EL (cell line): Measurements from ENCODE around the gene HYDIN.
"Not testable (repeated sequence)": the region's sequence is repeated elsewhere in the genome, so short reads cannot be mapped to it uniquely, and the experiment has no call there.

Experiments
- DNase-seq: peaks from one replicate; pipeline ENCODE4 v3.0.0-alpha.2; 2016

Gene HYDIN

GRCh38 chr16:70822734-70823133, 407.8 kb downstream of the HYDIN start:
- DNase-seq = not testable (repeated sequence)

DNA sequence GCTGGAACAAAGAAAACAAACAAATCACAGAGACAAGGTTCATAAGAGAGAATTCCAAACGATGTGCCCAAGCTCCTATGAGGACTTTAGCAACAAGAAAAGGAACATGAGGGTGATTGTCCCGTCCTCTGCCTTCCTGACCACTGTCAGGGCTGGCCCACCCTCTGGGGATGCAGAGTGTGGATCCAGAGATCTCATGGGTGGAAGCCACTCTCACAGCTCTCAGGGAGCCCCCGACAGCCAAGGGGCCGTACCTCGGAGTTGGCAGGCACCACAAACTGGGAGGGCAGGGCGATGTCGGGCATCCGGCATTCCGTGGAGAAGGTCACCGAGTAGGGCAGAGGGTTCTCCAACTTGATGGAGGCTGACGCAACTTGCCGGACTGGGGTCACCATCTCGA, 412.4 kb downstream of the HYDIN start:
- not testable (repeated sequence) for DNase-seq

GRCh38 chr16:70809392-70810060, 421.0 kb downstream of the HYDIN start:
- no peak for DNase-seq

GRCh38 chr16:70808371-70808770, 422.2 kb downstream of the HYDIN start:
- DNase-seq = no peak

- DNase-seq = peak; percentile 91
Measured at GRCh38 chr16:70805787-70806186, 424.7 kb downstream of the HYDIN start.

DNA sequence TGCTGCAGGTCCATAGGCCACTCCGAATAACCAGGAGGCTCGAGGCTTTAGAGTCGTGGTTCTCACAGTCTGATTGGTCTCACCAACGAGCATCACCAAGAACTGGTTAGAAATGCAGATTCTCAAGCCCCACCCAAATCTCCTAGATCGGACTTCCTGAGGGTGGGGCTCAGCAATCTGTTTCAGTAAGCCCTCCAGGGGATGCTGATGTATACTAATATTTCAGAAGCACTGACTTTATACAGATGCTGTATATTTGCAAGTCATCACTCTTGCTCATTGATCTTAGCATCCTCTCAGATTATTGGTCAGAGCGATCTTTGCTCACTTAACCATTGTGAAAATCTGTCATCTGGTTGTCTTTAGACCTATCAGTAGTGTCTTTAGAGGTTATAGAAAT, 425.1 kb downstream of the HYDIN start:
- no peak for DNase-seq

- no peak for DNase-seq
Measured at GRCh38 chr16:70804734-70805169, 425.8 kb downstream of the HYDIN start.

GRCh38 chr16:70804153-70804733, 426.3 kb downstream of the HYDIN start:
- peak; percentile 88 for DNase-seq

DNA sequence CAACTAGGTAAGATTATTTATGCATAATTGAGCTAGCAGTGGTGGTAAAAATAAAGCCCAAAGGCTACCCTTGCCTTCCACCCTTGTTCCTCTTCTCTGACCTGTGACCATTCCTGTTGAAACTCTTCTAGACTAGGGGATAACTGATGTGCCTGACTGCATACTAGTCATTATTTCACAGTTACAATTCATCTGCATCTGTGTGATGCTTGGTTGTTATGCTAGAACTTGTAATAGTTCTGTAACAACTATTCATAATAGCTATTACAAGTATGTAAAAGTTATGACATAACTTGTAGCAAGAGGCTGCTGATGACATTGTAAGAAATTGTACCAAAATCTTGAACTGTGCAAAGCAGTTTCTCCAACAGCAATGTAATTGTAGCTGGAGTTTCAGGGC, 427.2 kb downstream of the HYDIN start:
- DNase-seq = no peak

GRCh38 chr16:70801611-70802010, 428.9 kb downstream of the HYDIN start:
- DNase-seq = no peak

GRCh38 chr16:70800781-70801480, 429.6 kb downstream of the HYDIN start, which contains the start of gene VAC14:
TSS of gene VAC14 (minus strand) at chr16:70801158. CDS start at chr16:70800900, 258 bp downstream.
- peak; percentile 84 for DNase-seq

DNA sequence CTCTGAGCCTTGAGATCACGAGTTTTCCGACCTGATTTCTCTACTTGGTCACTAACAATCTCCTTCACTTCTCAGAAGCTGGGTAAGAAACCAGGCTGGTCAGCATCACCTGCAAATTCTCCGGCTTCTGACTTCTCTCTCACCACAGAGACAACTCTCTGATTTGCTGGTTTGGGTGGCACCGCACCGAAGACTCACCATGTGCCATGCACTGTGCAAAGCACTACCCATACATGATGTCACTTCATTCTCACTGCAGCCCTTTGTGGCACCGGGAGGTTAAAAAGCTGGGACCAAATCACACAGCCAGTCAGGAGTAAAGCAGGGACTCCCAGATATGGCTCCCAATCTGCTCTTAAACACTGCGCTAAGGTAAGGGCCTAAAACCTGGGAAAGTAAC, 430.2 kb downstream of the HYDIN start:
- DNase-seq = no peak

DNA sequence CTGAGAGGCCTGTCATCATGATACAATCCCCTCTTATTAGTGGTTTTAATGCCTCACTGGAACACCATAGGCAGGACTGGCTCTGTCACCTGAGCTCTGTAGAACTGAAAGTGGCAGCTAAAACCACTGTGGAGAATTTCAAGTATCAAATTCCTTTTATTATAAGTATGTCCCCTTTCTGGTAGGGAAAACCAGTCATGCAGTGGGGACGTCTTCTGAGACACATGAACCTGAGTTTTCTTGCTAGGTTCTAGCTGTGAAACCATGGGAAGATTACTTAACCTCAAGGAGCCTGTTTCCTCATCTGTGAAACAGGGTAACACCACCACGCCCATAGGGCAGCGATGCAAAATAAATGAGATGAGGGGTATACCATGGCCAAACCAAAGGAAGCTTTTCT, 434.2 kb downstream of the HYDIN start:
- no peak for DNase-seq

GRCh38 chr16:70795296-70795912, 435.1 kb downstream of the HYDIN start:
- no peak for DNase-seq

DNA sequence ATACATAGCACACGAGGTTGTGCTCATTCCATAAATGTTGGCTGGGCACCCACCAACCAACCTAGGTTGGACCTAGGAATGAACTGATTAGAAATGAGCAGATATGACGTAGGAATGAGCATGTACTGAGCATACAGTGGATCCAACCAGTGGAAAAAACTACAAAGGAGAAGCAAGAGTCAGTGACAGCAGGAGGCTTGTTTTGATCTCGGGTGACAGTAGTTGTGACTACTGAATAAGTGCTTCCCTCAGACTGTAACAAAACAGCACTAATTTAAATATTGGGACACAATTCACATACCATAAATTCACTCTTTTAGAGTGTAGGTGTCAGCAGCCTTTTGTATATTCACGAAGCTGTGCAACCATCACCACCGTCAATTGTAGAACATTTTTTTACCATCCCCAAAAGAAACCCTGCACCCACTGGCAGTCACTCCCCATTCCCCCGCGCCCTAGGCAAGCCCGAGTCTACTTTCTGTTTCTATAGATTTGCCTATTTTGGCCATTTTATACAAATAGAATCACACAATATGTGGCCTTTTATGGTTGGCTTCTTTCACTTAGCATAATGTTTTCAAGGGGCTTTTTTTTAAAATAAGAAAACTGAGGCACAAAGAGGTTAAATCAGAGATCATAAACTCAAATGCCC, 436.5 kb downstream of the HYDIN start:
- DNase-seq = no peak

GRCh38 chr16:70790815-70791214, 439.7 kb downstream of the HYDIN start:
- DNase-seq = no peak

GRCh38 chr16:70789595-70790447, 440.7 kb downstream of the HYDIN start:
- DNase-seq = no peak

DNA sequence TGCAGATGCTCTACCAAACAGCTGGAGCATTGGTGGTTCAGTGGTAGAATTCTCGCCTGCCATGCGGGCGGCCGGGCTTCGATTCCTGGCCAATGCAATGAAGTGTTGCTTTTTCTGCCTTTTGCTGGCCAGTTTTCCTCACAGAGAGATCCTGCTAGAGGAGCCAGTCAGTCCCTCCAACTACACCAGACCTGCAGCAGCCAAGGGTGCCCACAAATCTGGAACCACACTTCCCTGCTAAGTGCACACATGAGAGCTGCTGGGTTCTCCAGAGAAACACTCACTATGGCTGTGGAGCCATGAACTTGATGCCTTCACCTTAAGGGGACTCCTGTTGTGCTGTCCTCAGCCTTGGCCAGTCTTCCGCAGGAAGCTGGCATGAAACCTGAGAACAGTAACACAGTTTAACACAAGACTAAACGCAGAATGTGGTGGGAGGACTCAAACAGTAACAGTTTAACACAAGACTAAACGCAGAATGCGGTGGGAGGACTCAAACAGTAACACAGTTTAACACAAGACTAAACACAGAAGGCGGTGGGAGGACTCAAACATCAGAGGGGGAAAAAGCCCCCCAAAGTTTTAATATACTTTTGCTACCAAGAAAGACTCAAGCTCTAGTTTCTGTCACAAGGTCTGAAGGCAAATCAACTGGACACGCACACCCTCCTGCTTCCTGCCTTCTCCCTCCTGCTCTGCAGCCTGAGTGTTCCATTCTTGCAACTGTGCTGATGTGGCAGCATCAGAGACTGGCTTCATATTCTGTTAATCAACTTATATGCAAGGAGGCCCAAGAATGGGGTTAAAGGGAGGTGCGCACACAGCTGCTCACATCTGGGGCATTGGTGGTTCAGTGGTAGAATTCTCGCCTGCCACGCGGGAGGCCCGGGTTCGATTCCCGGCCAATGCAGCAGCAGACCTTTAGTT, 441.6 kb downstream of the HYDIN start:
- DNase-seq = peak; percentile 36

- no peak for DNase-seq
Measured at GRCh38 chr16:70786020-70786755, 444.3 kb downstream of the HYDIN start.
